Thyroid gland (tissue), 4 donors: Measurements from ENCODE around the gene RADX. TPM values are rescaled to one million over a fixed set of nuclear protein-coding genes. Genes with fewer than 3 reads are reported as not detected.

Source experiments
- DNase-seq, 2 donors: peaks; one replicate each; pipeline ENCODE4 v3.0.0-alpha.2; 2019
- H3K27ac ChIP-seq, 3 donors: fragments of 200-600 bp; sonication (generic); 1 replicate in 2 of 3; 2 replicates in 1 of 3; pipeline ENCODE4 v1.5.1; 2016 to 2019; ENCODE audit warnings: mild to moderate bottlenecking in 1 of 3, moderate library complexity in 1 of 3
- H3K27me3 ChIP-seq: fragments of 200-600 bp; sonication (generic); one replicate; pipeline ENCODE4 v1.5.1; 2019
- H3K36me3 ChIP-seq, 2 donors: fragments of 200-600 bp; sonication (generic); one replicate each; pipeline ENCODE4 v1.5.1; 2016 to 2019
- H3K4me1 ChIP-seq, 2 donors: fragments of 200-600 bp; sonication (generic); one replicate each; pipeline ENCODE4 v1.5.1; 2017 to 2019
- H3K4me3 ChIP-seq, 3 donors: fragments of 200-600 bp; sonication (generic); replicated peaks in 1 of 3; 1 replicate in 2 of 3; 2 replicates in 1 of 3; pipeline ENCODE4 v1.5.1; 2016; ENCODE audit warnings: mild to moderate bottlenecking in 1 of 3
- H3K9me3 ChIP-seq: fragments of 200-600 bp; sonication (generic); one replicate; pipeline ENCODE4 v1.5.1; 2017
- CTCF ChIP-seq, 6 experiments: fragments of 200-600 bp in 3 of 6; fragments of 450-650 bp in 3 of 6; sonication (generic) in 3 of 6; IDR thresholded peaks; one replicate each; pipeline ENCODE4 v1.5.1; 2016 to 2019; ENCODE audit warnings: antibody characterized with exemption in 6 of 6, mild to moderate bottlenecking in 2 of 6, inconsistent platforms in 1 of 6, moderate library complexity in 1 of 6
- POLR2A ChIP-seq, 2 donors: fragments of 450-650 bp; IDR thresholded peaks; one replicate each; pipeline ENCODE4 v1.6.1; 2017; ENCODE audit warnings: antibody characterized with exemption in 2 of 2, mild to moderate bottlenecking in 2 of 2, moderate library complexity in 1 of 2
- WGBS, 2 donors: methylation state at CpG; one replicate each; pipeline ENCODE4 v1.1.5; 2017; 5-methylcytosine and 5-hydroxymethylcytosine counted together
- intact Hi-C: fragments of 100-400 bp; cut with DNase I; formaldehyde crosslinking; loops from one replicate; pipeline ENCODE4 v1.15.1; 2023
- total RNA-seq, 4 donors: library from RNA; depleted of rRNA; stranded (reverse); fragments of >200 nt; gene quantifications; one replicate each; pipeline ENCODE4 v1.2.3, GENCODE V29; 2016

The RADX gene
- total RNA-seq, 4 donors from 2014 or later, result 5.5 to 21.0 (median 11.4) TPM

GRCh38 chrX:106612393-106612763, 600 bp downstream of the RADX start:
- peak overlapping the region in 2 of 3 donors; percentile 23 to 36 for H3K4me3 ChIP-seq
- TF ChIP-seq POLR2A (IDR thresholded peaks at IDR 0.05) (no peak), CTCF (IDR thresholded peaks at IDR 0.05) (no peak)
- 2 to 5% methylated on average over 8 of the region's 8 CpGs for WGBS, 2 donors
- peak in 1 of 2 donors; percentile 2 for DNase-seq
- no peaks in the 10 kb centered on the region for H3K36me3 ChIP-seq
- H3K27me3 ChIP-seq, result no peaks in the 10 kb centered on the region
- intact Hi-C loops, result no loop called here
- H3K9me3 ChIP-seq, result no peaks in the 10 kb centered on the region
- peaks cover 0 to 3% of the 10 kb centered on the region in 2 donors for H3K4me1 ChIP-seq
- no peak overlapping the region for H3K27ac ChIP-seq

- peaks cover 0 to 3% of the 10 kb centered on the region in 2 donors for H3K4me1 ChIP-seq
- H3K27me3 ChIP-seq, result no peaks in the 10 kb centered on the region
- H3K36me3 ChIP-seq, result no peaks in the 10 kb centered on the region
- no peaks in the 10 kb centered on the region for H3K9me3 ChIP-seq
- intact Hi-C loops, result no loop called here
- TF ChIP-seq POLR2A (IDR thresholded peaks at IDR 0.05) (no peak), CTCF (IDR thresholded peaks at IDR 0.05) (no peak)
- DNase-seq, result no peak
- WGBS, 2 donors, result 49 to 60% methylated on average over 4 of the region's 4 CpGs
- no peak overlapping the region for H3K4me3 ChIP-seq
- no peak overlapping the region for H3K27ac ChIP-seq
These were observed 1.5 kb downstream of the RADX start for GRCh38 chrX:106613277-106613676.

GRCh38 chrX:106615041-106615440, 3.3 kb downstream of the RADX start:
- TF ChIP-seq CTCF (IDR thresholded peaks at IDR 0.05) (no peak), POLR2A (IDR thresholded peaks at IDR 0.05) (no peak)
- Histone ChIP-seq H3K27me3 (no peaks in the 10 kb centered on the region), H3K4me1 (peaks cover 0 to 3% of the 10 kb centered on the region in 2 donors), H3K4me3 (no peak overlapping the region), H3K27ac (no peak overlapping the region), H3K9me3 (no peaks in the 10 kb centered on the region), H3K36me3 (no peaks in the 10 kb centered on the region)
- intact Hi-C loops, result no loop called here
- WGBS, 2 donors, result 85 to 92% methylated on average over 7 of the region's 7 CpGs
- DNase-seq, result no peak

- H3K9me3 ChIP-seq, result no peaks in the 10 kb centered on the region
- H3K4me1 ChIP-seq, result no peaks in the 10 kb centered on the region
- 55% methylated on average over 3 of the region's 3 CpGs for WGBS, 2 donors
- intact Hi-C loops, result no loop called here
- H3K27me3 ChIP-seq, result no peaks in the 10 kb centered on the region
- no peak overlapping the region for H3K4me3 ChIP-seq
- DNase-seq, result no peak
- no peak for TF ChIP-seq POLR2A (IDR thresholded peaks at IDR 0.05)
- TF ChIP-seq CTCF (IDR thresholded peaks at IDR 0.05), result peak in 2 of 6 experiments; percentile 27 to 31
- no peaks in the 10 kb centered on the region for H3K36me3 ChIP-seq
- H3K27ac ChIP-seq, result no peak overlapping the region
These were observed 8.0 kb downstream of the RADX start for GRCh38 chrX:106619797-106620196.

GRCh38 chrX:106621836-106622235, 10.1 kb downstream of the RADX start:
- 90% methylated on average over 2 of the region's 2 CpGs for WGBS, 2 donors
- intact Hi-C loops, result no loop called here
- no peak overlapping the region for H3K4me3 ChIP-seq

More at GRCh38 chrX:106621836-106622235, 10.1 kb downstream of the RADX start:
- H3K27me3 ChIP-seq, result no peaks in the 10 kb centered on the region
- DNase-seq, result peak; percentile 37 to 54
- no peaks in the 10 kb centered on the region for H3K4me1 ChIP-seq
- no peak for TF ChIP-seq POLR2A (IDR thresholded peaks at IDR 0.05)
- TF ChIP-seq CTCF (IDR thresholded peaks at IDR 0.05), result no peak
- H3K9me3 ChIP-seq, result no peaks in the 10 kb centered on the region
- H3K27ac ChIP-seq, result no peak overlapping the region
- H3K36me3 ChIP-seq, result no peaks in the 10 kb centered on the region
